NCI-H82 treated with DMSO at 0.1 percent for 48 hours (cell line): ENCODE results near the gene EMC7.

Experiments used
- DNase-seq: peaks from one replicate; lab custom pipeline; 2025; ENCODE audit not compliant: unreplicated experiment; lab: John Stamatoyannopoulos, UW

EMC7 gene

GRCh38 chr15:34038871-34039789 is 62.5 kb downstream of the EMC7 start, which contains the start of gene AVEN:
AVEN (minus strand) TSS chr15:34039204; CDS start chr15:34039046, 158 bp downstream.
- no peak for DNase-seq

DNA sequence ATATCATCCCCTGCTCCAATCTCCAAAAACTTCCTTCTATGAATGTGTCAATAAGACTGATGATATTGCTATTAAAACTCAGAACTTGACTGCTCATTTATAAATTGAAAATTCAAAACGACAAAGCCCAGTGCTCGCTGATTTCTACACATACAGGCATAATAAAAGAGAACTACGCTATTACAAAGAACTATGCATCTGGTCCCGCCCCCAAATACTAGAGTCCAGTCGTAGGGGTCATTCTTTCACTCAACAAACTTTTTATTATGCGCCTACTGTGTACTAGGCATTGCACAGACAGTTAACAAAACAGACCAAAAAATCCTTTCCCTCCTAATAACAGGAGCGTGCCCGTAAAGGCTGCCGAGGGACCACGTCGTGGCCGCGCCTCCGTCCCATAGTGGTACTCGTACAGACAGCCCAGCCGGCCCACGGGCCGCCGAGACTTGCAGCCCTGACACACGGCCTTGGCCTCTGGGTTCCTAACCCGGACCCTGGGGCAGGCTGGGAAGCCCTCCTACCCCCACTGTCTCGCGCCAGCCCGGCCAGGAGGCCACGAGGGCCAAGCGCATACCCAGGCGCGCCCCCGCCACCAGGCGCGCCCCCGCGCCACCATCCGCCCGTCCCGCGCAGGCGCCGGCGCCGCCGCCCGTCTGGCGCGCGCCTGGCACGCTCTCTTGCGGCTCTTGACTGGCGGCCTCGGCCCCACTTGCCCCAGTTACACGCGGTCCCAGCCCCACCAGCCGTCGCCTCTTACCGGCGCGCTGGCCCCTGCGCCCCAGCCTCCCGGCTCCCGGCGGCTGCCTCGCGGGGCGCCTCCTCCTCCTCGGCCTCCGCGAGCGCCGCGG is 63.4 kb downstream of the EMC7 start:
- peak; percentile 54 for DNase-seq
